Fibroblast of pulmonary artery (primary cell): ENCODE results near the gene IRF7.

Source experiments
- DNase-seq: peaks from one replicate; pipeline ENCODE4 v3.0.0-alpha.2; 2010; ENCODE audit warnings: low read depth
- H3K4me3 ChIP-seq: replicated peaks from 2 replicates; pipeline ENCODE4 v1.5.1; 2011; ENCODE audit warnings: low read depth, mild to moderate bottlenecking, control low read depth, low read length, moderate library complexity
- TF ChIP-seq, protein P1 (sequence below): IDR thresholded peaks from 2 replicates; pipeline ENCODE4 v1.5.1; 2011; ENCODE audit warnings: mild to moderate bottlenecking, control low read depth, low read length, inconsistent platforms; ENCODE audit errors: missing control alignments

IRF7 gene

DNA sequence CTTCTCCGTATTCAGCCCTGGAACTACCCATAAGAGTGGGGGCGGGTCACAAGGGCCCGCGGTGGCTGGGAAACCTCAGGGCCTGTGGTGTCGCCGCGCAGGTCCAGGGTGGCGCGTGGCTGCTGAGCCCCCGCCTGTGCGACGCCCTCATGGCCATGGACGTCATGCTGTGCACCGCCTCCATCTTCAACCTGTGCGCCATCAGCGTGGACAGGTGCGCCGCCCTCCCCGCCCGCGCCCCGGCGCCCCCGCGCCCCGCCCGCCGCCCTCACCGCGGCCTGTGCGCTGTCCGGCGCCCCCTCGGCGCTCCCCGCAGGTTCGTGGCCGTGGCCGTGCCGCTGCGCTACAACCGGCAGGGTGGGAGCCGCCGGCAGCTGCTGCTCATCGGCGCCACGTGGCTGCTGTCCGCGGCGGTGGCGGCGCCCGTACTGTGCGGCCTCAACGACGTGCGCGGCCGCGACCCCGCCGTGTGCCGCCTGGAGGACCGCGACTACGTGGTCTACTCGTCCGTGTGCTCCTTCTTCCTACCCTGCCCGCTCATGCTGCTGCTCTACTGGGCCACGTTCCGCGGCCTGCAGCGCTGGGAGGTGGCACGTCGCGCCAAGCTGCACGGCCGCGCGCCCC, 23.7 kb upstream of the IRF7 start:
- TF ChIP-seq, protein P1, sequence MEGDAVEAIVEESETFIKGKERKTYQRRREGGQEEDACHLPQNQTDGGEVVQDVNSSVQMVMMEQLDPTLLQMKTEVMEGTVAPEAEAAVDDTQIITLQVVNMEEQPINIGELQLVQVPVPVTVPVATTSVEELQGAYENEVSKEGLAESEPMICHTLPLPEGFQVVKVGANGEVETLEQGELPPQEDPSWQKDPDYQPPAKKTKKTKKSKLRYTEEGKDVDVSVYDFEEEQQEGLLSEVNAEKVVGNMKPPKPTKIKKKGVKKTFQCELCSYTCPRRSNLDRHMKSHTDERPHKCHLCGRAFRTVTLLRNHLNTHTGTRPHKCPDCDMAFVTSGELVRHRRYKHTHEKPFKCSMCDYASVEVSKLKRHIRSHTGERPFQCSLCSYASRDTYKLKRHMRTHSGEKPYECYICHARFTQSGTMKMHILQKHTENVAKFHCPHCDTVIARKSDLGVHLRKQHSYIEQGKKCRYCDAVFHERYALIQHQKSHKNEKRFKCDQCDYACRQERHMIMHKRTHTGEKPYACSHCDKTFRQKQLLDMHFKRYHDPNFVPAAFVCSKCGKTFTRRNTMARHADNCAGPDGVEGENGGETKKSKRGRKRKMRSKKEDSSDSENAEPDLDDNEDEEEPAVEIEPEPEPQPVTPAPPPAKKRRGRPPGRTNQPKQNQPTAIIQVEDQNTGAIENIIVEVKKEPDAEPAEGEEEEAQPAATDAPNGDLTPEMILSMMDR, result no peak
- H3K4me3 ChIP-seq, result no peak overlapping the region
- DNase-seq, result no peak

DNA sequence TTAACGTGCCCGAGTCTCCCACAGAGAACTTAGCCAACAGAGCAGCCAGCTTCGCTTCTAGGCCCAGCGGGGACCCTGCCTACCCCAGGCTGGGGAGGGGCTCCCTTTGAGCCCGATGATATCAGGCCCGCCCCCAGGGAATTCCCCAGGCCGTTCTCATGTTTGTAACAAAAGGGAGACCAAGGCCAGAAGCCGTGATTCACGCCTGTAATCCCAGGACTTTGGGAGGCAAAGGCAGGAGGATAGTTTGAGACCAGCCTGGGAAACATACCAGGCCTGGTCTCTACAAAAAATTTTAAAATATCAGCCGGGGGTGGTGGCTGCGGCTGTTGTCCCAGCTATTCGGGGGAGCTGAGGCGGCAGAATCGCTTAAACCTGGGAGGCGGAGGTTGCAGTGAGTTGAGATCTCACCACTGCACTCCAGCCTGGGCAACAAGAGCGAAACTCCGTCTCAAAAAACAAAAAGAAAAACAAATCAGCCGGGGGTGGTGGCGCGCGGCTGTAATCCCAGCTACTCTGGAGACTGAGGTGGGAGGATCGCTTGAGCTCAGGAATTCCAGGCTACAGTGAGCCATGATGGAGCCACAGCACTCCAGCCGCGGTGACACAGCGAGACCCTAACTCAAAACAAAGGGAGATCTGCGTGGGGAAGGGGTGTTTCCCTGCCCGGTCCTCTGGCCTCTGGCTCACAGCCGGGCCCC, 23.0 kb upstream of the IRF7 start:
- TF ChIP-seq, protein P1, result no peak
- DNase-seq, result no peak
- H3K4me3 ChIP-seq, result no peak overlapping the region

DNA sequence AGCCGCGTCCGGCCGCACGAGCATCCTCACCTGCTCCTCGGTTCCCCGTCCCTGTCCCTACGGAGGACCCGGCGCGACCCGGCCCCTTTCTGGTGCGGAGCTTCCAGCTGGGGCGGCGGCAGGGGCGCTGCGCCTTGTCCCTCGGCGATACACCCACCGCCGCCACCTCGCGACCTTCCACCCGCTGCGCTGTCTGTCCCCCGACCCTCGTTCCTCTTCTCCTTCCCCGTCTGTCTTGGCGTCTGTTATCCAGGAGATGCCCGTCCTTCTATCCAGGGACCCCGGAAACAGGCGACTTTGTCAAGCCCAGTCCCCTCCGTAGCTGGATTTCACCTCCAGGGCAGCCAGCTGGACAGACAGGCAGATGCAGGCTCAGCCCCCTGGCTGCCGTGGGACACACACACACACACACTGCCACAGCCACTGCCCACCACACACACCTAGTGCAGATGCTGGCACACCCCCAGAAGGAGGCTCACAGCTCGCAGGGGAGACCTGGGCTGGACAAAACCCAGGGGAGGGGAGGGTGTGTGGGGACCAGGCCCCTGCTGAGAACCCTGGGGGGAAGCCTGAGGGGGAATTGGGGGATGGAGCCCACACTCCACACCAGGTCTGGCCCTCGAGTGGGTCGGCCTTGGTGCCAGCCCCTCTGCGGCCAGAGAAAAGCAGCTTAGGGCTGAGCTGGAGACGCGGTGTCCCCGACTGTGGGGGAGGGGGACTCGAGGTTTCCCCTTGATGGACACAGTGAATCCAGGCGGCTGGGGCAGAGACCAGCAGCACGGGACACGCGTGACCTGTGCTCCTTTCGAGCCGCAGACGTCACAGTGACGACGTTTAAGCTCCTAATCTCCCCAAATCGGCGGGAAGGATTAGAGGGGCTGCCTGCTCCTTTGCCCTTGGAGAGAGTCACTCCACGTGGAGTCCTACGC, 22.1 kb upstream of the IRF7 start:
- DNase-seq, result no peak
- TF ChIP-seq, protein P1, result no peak
- H3K4me3 ChIP-seq, result no peak overlapping the region

DNA sequence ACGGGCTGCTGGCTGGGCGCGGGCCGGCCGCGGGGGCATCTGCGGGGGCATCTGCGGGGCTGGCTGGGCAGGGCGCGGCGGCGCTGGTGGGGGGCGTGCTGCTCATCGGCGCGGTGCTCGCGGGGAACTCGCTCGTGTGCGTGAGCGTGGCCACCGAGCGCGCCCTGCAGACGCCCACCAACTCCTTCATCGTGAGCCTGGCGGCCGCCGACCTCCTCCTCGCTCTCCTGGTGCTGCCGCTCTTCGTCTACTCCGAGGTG, 21.5 kb upstream of the IRF7 start:
- DNase-seq, result no peak
- TF ChIP-seq, protein P1, result no peak
- H3K4me3 ChIP-seq, result no peak overlapping the region

DNA sequence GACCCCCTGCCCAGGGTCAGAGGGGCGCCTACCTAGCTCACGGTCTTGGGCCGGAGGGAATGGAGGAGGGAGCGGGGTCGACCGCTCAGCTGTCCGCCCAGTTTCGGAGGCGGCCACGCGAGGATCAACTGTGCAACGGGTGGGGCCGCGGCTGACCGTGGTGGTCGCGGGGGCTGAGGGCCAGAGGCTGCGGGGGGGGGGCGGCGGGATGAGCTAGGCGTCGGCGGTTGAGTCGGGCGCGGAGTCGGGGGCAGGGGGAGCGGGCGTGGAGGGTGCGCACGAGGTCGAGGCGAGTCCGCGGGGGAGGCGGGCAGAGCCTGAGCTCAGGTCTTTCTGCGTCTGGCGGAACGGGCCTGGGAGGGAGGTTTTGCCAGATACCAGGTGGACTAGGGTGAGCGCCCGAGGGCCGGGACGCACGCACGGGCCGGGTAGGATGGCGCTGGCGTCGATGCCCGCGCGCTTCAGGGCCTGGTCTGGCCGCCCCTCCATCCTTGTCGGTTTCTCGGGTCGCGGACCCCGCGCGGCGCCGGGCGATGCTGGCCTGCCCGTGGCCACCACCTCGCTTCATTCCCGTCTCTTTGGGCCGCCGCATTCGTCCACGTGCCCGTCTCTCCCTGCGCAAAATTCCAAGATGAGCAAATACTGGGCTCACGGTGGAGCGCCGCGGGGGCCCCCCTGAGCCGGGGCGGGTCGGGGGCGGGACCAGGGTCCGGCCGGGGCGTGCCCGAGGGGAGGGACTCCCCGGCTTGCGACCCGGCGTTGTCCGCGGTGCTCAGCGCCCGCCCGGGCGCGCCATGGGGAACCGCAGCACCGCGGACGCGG, 21.0 kb upstream of the IRF7 start, which contains the start of gene DRD4:
Gene DRD4, plus strand, starts transcription at position 759 of the 822 bp plus-strand sequence. Its CDS starts 36 bp downstream, at position 795.
- H3K4me3 ChIP-seq, result no peak within 1 kb of the TSS
- DNase-seq, result peak; percentile 22
- TF ChIP-seq, protein P1, result no peak

DNA sequence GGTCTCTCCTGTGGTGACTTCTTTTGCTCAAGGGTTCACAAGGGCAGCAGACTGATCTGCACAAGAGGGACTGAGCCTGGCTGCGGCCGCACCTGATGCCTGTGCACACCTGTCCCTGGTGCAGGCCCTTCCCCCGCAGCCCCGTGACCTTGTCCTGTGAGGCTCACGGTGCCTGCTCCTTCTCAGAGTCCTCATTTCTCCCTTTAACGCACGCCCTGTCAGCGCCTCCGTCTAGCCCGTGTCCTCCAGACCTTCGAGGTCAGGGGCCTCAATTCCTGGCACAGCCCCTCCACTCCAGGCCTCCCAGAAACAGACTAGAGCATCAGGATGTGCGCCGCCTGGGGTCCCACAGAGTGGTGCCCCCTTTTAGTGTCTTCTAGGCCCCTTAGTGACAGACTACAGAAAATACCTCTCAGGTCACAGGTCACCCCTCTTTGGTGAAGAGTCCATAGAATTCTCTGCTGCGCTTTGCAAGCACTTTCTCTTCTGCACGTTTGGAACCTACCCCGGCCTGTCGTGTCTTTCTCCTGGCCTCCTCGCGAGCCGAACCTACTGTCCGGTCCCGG, 20.3 kb upstream of the IRF7 start:
- no peak for DNase-seq
- TF ChIP-seq, protein P1, result no peak
- no peak overlapping the region for H3K4me3 ChIP-seq
